Neuronal stem cell (in vitro differentiated cells): ENCODE results near the gene WNT3.

Source experiments
- DNase-seq: peaks from one replicate; pipeline ENCODE4 v3.0.0-alpha.2; 2013; ENCODE audit warnings: low spot score
- H2AFZ ChIP-seq: one replicate; pipeline ENCODE4 v1.6.1; 2013; ENCODE audit warnings: mild to moderate bottlenecking, low read length, inconsistent platforms
- H2AK5ac ChIP-seq: 2 replicates; pipeline ENCODE4 v1.6.1; 2013; ENCODE audit warnings: low read depth, mild to moderate bottlenecking, inconsistent platforms, low read length, moderate library complexity, mixed read lengths
- H2BK120ac ChIP-seq: 2 replicates; pipeline ENCODE4 v1.6.1; 2013; ENCODE audit warnings: low read depth, mild to moderate bottlenecking, inconsistent platforms, low read length, moderate library complexity, mixed read lengths
- H2BK12ac ChIP-seq: one replicate; pipeline ENCODE4 v1.6.1; 2013; ENCODE audit warnings: low read length, inconsistent platforms
- H2BK15ac ChIP-seq: 2 replicates; pipeline ENCODE4 v1.6.1; 2013; ENCODE audit warnings: mild to moderate bottlenecking, low read length, inconsistent platforms, mixed read lengths
- H2BK5ac ChIP-seq: one replicate; pipeline ENCODE4 v1.6.1; 2013; ENCODE audit warnings: inconsistent platforms, mild to moderate bottlenecking, low read length, moderate library complexity
- H3K14ac ChIP-seq: one replicate; pipeline ENCODE4 v1.6.1; 2013; ENCODE audit warnings: low read length, inconsistent platforms
- H3K18ac ChIP-seq: 2 replicates; pipeline ENCODE4 v1.6.1; 2013; ENCODE audit warnings: low read length, inconsistent platforms
- H3K23ac ChIP-seq: 2 replicates; pipeline ENCODE4 v1.6.1; 2013; ENCODE audit warnings: low read depth, mild to moderate bottlenecking, mixed read lengths, low read length, inconsistent platforms; ENCODE audit not compliant: poor library complexity
- H3K27ac ChIP-seq: replicated peaks from 3 replicates; pipeline ENCODE4 v1.5.1; 2013; ENCODE audit warnings: low read length, inconsistent platforms
- H3K27me3 ChIP-seq, 3 experiments: 2 replicates each; pipeline ENCODE4 v1.6.1; 2013; ENCODE audit warnings: low read length in 3 of 3, mild to moderate bottlenecking in 2 of 3, inconsistent platforms in 1 of 3, low read depth in 1 of 3, mixed read lengths in 1 of 3, moderate library complexity in 1 of 3; ENCODE audit not compliant: control insufficient read depth in 3 of 3, insufficient read depth in 3 of 3
- H3K36me3 ChIP-seq, 2 donors: replicated peaks in 1 of 2; 2 replicates each; pipeline ENCODE4 v1.6.1; 2013; ENCODE audit warnings: low read length in 2 of 2; ENCODE audit not compliant: control insufficient read depth in 2 of 2, insufficient read depth in 2 of 2
- H3K4ac ChIP-seq: 2 replicates; pipeline ENCODE4 v1.6.1; 2013; ENCODE audit warnings: inconsistent platforms, mild to moderate bottlenecking, low read length, moderate library complexity
- H3K4me1 ChIP-seq, 2 donors: 1 replicate in 1 of 2; 2 replicates in 1 of 2; pipeline ENCODE4 v1.6.1; 2013; ENCODE audit warnings: low read length in 2 of 2, low read depth in 1 of 2; ENCODE audit not compliant: control insufficient read depth in 2 of 2, insufficient read depth in 1 of 2
- H3K4me2 ChIP-seq: one replicate; pipeline ENCODE4 v1.6.1; 2013; ENCODE audit warnings: mild to moderate bottlenecking, low read length, inconsistent platforms; ENCODE audit not compliant: insufficient read depth, poor library complexity, severe bottlenecking
- H3K4me3 ChIP-seq, 2 donors: 2 replicates each; pipeline ENCODE4 v1.5.1; 2013; ENCODE audit warnings: low read length in 2 of 2, mild to moderate bottlenecking in 2 of 2, inconsistent platforms in 1 of 2, moderate library complexity in 1 of 2
- H3K79me1 ChIP-seq: one replicate; pipeline ENCODE4 v1.6.1; 2013; ENCODE audit warnings: low read depth, mild to moderate bottlenecking, inconsistent platforms, low read length, moderate library complexity
- H3K9ac ChIP-seq: one replicate; pipeline ENCODE4 v1.6.1; 2013; ENCODE audit warnings: mild to moderate bottlenecking, low read depth, low read length, inconsistent platforms; ENCODE audit not compliant: poor library complexity
- H3K9me3 ChIP-seq, 2 donors: replicated peaks in 1 of 2; 2 replicates each; pipeline versions ENCODE3 to v1.6.1; 2013; ENCODE audit warnings: low read length in 2 of 2, mild to moderate bottlenecking in 2 of 2, inconsistent platforms in 1 of 2, low read depth in 1 of 2, mixed read lengths in 1 of 2, moderate library complexity in 1 of 2; ENCODE audit not compliant: control insufficient read depth in 2 of 2, insufficient read depth in 1 of 2
- H4K8ac ChIP-seq: one replicate; pipeline ENCODE4 v1.6.1; 2013; ENCODE audit warnings: low read depth, mild to moderate bottlenecking, inconsistent platforms, low read length, moderate library complexity
- H4K91ac ChIP-seq: one replicate; pipeline ENCODE4 v1.6.1; 2013; ENCODE audit warnings: low read length, low read depth, mild to moderate bottlenecking, inconsistent platforms; ENCODE audit not compliant: poor library complexity
- WGBS, 2 donors: extraction: QIAGEN DNeasy Blood & Tissue Kit; methylation state at CpG; one replicate each; pipeline ENCODE4 v1.1.7; 2013; ENCODE audit warnings: missing lambda C conversion rate in 2 of 2, mixed read lengths in 1 of 2; ENCODE audit not compliant: insufficient read length in 2 of 2, insufficient replicate concordance in 1 of 2; ENCODE audit errors: extremely low coverage in 2 of 2; 5-methylcytosine and 5-hydroxymethylcytosine counted together

The WNT3 gene

GRCh38 chr17:46854948-46855347, 36.5 kb upstream of the WNT3 start:
- Histone ChIP-seq H4K91ac (no peak overlapping the region), H4K8ac (no peak overlapping the region), H2BK120ac (no peak overlapping the region), H3K4ac (no peak overlapping the region), H3K4me2 (no peak overlapping the region), H3K79me1 (no peaks in the 10 kb centered on the region), H3K36me3 (no peaks in the 10 kb centered on the region), H3K9ac (no peak overlapping the region), H2AFZ (no peak overlapping the region), H3K27me3 (peaks cover 14 to 37% (median 34%) of the 10 kb centered on the region in 3 experiments), H3K18ac (no peak overlapping the region), H3K23ac (no peak overlapping the region), H3K9me3 (no peaks in the 10 kb centered on the region), H2BK15ac (no peak overlapping the region), H2AK5ac (peak overlapping the region; percentile 78), H3K4me1 (peaks cover 2 to 6% of the 10 kb centered on the region in 2 donors), H3K14ac (no peak overlapping the region), H3K27ac (no peak overlapping the region), H2BK12ac (no peak overlapping the region), H3K4me3 (no peak overlapping the region), H2BK5ac (no peak overlapping the region)
- no peak for DNase-seq
- WGBS, 2 donors, result no CpG with 5 or more reads among the region's 4 CpGs

GRCh38 chr17:46854515-46854914, 36.0 kb upstream of the WNT3 start:
- Histone ChIP-seq H3K9ac (no peak overlapping the region), H2BK120ac (no peak overlapping the region), H3K36me3 (no peaks in the 10 kb centered on the region), H3K4me2 (no peak overlapping the region), H2AK5ac (no peak overlapping the region), H3K27ac (no peak overlapping the region), H3K23ac (no peak overlapping the region), H3K27me3 (peaks cover 14 to 40% (median 37%) of the 10 kb centered on the region in 3 experiments), H3K18ac (no peak overlapping the region), H3K14ac (no peak overlapping the region), H4K8ac (no peak overlapping the region), H3K9me3 (no peaks in the 10 kb centered on the region), H3K4me1 (peaks cover 2 to 6% of the 10 kb centered on the region in 2 donors), H4K91ac (no peak overlapping the region), H3K4me3 (no peak overlapping the region), H3K4ac (no peak overlapping the region), H3K79me1 (no peaks in the 10 kb centered on the region), H2AFZ (no peak overlapping the region), H2BK5ac (no peak overlapping the region), H2BK12ac (no peak overlapping the region), H2BK15ac (no peak overlapping the region)
- no CpG with 5 or more reads among the region's 3 CpGs for WGBS, 2 donors
- DNase-seq, result no peak

- Histone ChIP-seq H3K9ac (no peak overlapping the region), H3K18ac (no peak overlapping the region), H2BK12ac (no peak overlapping the region), H3K4ac (no peak overlapping the region), H3K23ac (no peak overlapping the region), H3K14ac (no peak overlapping the region), H4K8ac (no peak overlapping the region), H3K27ac (no peak overlapping the region), H2AFZ (no peak overlapping the region), H2BK120ac (no peak overlapping the region), H2BK5ac (no peak overlapping the region), H3K27me3 (peaks cover 14 to 46% (median 42%) of the 10 kb centered on the region in 3 experiments), H3K36me3 (no peaks in the 10 kb centered on the region), H2AK5ac (no peak overlapping the region), H3K79me1 (no peaks in the 10 kb centered on the region), H3K9me3 (no peaks in the 10 kb centered on the region), H3K4me3 (no peak overlapping the region), H3K4me2 (no peak overlapping the region), H3K4me1 (peaks cover 2 to 6% of the 10 kb centered on the region in 2 donors), H4K91ac (no peak overlapping the region), H2BK15ac (no peak overlapping the region)
- no peak for DNase-seq
- no CpG with 5 or more reads among the region's 6 CpGs for WGBS, 2 donors
Measured at GRCh38 chr17:46853896-46854444, 35.5 kb upstream of the WNT3 start.

GRCh38 chr17:46851029-46851741, 32.7 kb upstream of the WNT3 start, which contains the start of gene WNT9B:
Gene WNT9B, plus strand, starts transcription at chr17:46851583. Its CDS starts 56 bp downstream, at chr17:46851639.
- H3K27me3 ChIP-seq, result peaks cover 14 to 67% (median 63%) of the 10 kb centered on the region in 3 experiments
- no CpG with 5 or more reads among the region's 75 CpGs for WGBS, 2 donors

More at GRCh38 chr17:46851029-46851741, 32.7 kb upstream of the WNT3 start, which contains the start of gene WNT9B:
- Histone ChIP-seq H2BK15ac (peak within 1 kb of the TSS; percentile 86), H4K8ac (no peak within 1 kb of the TSS), H3K4me2 (peak within 1 kb of the TSS; percentile 99), H3K14ac (peak within 1 kb of the TSS; percentile 49), H3K27ac (no peak within 1 kb of the TSS), H3K79me1 (no peaks in the 10 kb centered on the region), H3K4me1 (peaks cover 2 to 6% of the 10 kb centered on the region in 2 donors), H2BK12ac (no peak within 1 kb of the TSS), H3K9me3 (no peaks in the 10 kb centered on the region), H2AK5ac (no peak within 1 kb of the TSS), H3K18ac (peak within 1 kb of the TSS; percentile 91), H3K9ac (peak within 1 kb of the TSS; percentile 82), H2AFZ (peak within 1 kb of the TSS; percentile 90), H3K23ac (peak within 1 kb of the TSS; percentile 76), H3K4me3 (peak within 1 kb of the TSS; percentile 51 to 79), H2BK5ac (no peak within 1 kb of the TSS), H3K36me3 (no peaks in the 10 kb centered on the region), H2BK120ac (peak within 1 kb of the TSS; percentile 68), H3K4ac (no peak within 1 kb of the TSS), H4K91ac (no peak within 1 kb of the TSS)
- DNase-seq, result no peak
